M059J (cell line): Measurements from ENCODE around the gene RELL1. TPM values are rescaled to one million over a fixed set of nuclear protein-coding genes. Genes with fewer than 3 reads are reported as not detected.

Experiments
- DNase-seq: peaks from one replicate; pipeline ENCODE4 v3.0.0-alpha.2; 2012; ENCODE audit warnings: low read depth
- total RNA-seq: library from RNA; depleted of rRNA; stranded (reverse); fragments of >200 nt; shearing (Covaris generic); gene quantifications from 2 replicates; pipeline ENCODE4 v1.2.3, GENCODE V29; 2014; rRNA removed

The RELL1 gene, protein sequence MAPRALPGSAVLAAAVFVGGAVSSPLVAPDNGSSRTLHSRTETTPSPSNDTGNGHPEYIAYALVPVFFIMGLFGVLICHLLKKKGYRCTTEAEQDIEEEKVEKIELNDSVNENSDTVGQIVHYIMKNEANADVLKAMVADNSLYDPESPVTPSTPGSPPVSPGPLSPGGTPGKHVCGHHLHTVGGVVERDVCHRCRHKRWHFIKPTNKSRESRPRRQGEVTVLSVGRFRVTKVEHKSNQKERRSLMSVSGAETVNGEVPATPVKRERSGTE
- 38.2 and 46.7 TPM in 2 replicates for total RNA-seq

GRCh38 chr4:37686373-37687193 lies at the start of gene RELL1:
RELL1 (minus strand) TSS chr4:37686376; CDS start chr4:37686287, 89 bp downstream.
- DNase-seq, result peak; percentile 98

DNA sequence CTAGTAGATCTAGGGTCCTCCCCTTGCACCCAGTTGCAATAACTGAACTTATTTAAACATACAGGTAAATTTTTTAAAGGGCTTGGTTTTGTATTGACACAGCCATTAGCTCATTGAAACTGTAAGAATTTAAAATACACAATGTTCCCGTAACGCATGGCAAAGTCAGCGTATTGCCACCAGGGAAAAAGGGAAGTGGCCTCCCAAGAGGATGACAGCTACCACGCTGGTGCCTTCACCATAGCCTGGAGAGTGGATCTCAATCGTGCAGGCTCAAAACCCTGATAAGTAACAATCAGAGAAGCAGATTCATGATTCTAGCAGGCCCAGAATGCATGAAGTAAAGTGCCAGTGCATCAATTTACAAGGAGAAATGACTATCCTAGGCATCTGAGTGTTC lies 49.4 kb upstream of the RELL1 start:
- DNase-seq, result no peak

DNA sequence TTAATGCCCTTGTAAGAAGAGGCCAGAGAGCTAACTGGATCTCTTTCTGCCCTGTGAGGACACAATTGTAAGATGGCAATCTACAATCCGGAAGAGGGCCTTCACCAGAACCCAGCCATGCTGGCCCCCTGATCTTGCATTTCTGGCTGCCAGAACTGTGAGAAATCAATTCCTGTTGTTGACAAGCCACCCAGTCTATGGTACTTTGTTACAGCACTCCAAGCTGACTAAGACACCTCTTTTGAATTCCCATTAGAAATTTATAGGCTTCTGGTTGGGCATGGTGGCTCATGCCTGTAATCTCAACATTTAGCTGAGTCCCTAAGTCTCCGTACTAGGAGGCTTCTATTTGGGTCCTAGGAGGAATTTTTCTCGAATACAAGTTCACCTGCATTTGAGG lies 48.8 kb upstream of the RELL1 start:
- DNase-seq, result no peak

- no peak for DNase-seq
These were observed 47.2 kb upstream of the RELL1 start for GRCh38 chr4:37733240-37733867.

DNA sequence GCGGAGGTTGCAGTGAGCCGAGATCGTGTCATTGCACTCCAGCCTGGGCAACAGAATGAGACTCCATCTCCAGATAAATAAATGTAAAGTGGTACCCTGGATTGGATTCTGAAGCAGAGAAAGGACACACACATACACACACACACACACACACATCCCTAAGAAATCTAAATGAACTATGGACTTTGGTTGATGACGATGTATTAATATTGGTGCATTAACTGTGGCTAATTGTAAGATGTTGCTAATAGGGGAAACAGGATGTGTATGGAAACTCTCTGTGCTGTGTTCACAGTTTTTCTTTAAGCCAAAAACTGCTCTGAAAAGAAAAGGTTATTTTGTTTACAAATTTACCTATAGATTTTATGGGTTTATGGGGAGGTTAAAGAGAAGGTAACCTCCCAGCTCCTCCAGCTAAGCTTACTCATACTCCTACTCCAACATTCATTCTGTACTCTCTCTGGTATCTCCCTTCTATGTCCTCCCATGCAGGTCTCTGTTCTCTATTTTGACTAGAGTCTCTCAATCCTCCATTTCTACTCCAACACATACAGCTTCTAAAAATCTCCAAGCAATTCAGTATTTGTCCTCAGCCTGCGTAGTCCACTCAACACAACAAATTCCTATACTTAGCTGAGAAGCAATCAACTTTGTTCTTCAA lies 46.5 kb upstream of the RELL1 start:
- no peak for DNase-seq

DNA sequence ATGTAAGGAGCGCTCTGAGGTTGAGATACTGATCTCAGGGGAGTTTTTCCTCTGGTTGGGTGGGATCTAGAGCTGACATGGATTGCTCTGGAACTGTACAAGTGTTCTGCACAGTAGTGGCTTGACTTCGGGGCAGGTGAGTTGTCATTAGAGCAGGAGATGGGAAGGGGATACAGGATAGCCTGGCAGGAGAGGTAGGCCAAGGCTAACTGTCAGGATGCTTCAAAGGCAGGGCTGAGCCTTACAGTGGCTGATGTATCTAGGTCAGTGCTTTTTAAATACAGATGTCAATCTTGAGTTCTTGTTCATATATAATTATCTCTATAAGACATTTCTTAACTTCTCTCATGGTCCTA lies 43.5 kb upstream of the RELL1 start:
- DNase-seq, result no peak

GRCh38 chr4:37728064-37728463 lies 41.9 kb upstream of the RELL1 start:
- peak; percentile 25 for DNase-seq

DNA sequence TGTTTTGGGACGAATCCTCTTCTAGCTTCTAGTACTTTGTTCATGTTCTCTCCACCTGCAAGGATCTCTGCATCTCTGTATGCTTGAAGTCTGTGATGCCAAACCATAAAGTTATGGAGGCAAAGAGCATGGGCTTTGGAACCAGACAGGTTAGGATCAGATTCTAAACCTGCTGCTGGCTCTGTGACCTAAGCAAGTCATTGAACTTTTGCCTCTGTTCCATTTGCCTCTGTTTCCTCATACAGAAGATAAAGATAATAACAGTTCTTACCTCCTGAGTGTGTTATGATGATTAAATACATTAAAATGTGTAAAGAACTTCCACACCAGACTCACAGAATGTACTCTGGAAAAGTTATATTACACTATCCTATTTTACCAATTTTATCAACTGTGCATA lies 41.5 kb upstream of the RELL1 start:
- DNase-seq, result no peak

- DNase-seq, result peak; percentile 61
These were observed 40.5 kb upstream of the RELL1 start for GRCh38 chr4:37726666-37727065.

GRCh38 chr4:37725718-37726117 lies 39.5 kb upstream of the RELL1 start:
- no peak for DNase-seq

DNA sequence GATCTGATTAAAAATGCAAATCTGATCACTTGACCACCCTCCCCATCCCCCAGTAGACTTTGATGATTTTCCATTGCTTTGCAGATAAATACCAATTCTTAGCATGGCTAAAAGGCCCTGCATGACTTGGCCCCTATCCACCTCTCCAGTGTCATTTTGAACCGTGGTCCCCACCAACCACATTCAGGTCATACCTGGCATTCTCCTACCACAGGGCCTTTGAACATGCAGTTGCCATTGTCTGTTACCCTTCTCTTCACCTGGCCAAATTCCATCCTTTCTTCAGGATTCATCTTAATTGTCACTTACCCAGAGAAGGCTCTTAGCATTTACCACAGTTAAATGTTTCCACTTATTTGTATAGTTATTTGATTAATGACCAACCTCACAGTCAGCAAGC lies 36.9 kb upstream of the RELL1 start:
- DNase-seq, result no peak

GRCh38 chr4:37721995-37722638 lies 35.9 kb upstream of the RELL1 start:
- DNase-seq, result no peak

- peak; percentile 29 for DNase-seq
These were observed 32.8 kb upstream of the RELL1 start for GRCh38 chr4:37719021-37719420.

- peak; percentile 67 for DNase-seq
These were observed 31.4 kb upstream of the RELL1 start for GRCh38 chr4:37717576-37717975.

- peak; percentile 18 for DNase-seq
These were observed 29.8 kb upstream of the RELL1 start for GRCh38 chr4:37715889-37716402.

DNA sequence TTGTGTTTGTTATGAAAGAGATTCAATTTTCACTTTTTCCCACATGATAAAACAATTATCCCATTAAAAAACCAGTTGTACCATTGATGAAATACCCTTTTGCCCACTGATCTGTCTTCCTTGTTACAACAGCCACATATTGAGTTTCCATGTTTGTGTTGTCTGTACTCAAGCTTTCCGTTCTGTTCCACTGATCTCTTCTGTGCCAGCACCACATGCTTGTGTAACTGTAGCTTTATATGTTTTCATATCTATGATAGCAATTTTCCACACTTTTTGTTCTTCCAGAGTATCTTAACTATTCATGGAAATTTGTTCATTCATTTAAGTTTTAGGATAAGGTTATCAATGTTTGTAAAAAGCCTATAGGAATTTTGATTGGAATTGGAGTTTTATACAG lies 24.3 kb upstream of the RELL1 start:
- no peak for DNase-seq

- DNase-seq, result no peak
These were observed 19.9 kb upstream of the RELL1 start for GRCh38 chr4:37706032-37706431.

DNA sequence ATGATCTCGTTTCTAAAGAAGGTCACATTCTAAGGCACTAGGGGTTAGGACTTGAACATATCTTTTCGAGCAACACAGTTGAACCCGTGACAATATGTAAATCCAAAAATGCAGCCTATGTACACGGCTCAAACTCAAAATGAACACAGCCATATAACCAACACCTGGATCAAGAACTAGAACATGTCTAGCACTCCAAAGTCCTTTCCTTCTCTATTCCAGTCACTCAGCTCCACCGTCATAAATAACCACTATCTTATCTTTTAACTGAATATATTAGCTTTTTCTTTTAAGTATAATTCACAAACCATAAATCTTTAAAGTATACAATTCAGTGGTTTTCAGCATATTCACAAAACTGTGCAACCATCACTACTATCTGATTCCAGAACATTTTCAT lies 19.4 kb upstream of the RELL1 start:
- DNase-seq, result no peak

GRCh38 chr4:37699868-37700481 lies 13.8 kb upstream of the RELL1 start:
- no peak for DNase-seq

GRCh38 chr4:37697566-37697965 lies 11.4 kb upstream of the RELL1 start:
- DNase-seq, result no peak
